ENCODE measurements around the gene PPP1CA.
A peak's percentile ranks its signal among the peaks of the same experiment; 100 is the strongest.
"Not testable (repeated sequence)": the region's sequence is repeated elsewhere in the genome, so short reads cannot be mapped to it uniquely, and the experiment has no call there.

PPP1CA gene

DNA sequence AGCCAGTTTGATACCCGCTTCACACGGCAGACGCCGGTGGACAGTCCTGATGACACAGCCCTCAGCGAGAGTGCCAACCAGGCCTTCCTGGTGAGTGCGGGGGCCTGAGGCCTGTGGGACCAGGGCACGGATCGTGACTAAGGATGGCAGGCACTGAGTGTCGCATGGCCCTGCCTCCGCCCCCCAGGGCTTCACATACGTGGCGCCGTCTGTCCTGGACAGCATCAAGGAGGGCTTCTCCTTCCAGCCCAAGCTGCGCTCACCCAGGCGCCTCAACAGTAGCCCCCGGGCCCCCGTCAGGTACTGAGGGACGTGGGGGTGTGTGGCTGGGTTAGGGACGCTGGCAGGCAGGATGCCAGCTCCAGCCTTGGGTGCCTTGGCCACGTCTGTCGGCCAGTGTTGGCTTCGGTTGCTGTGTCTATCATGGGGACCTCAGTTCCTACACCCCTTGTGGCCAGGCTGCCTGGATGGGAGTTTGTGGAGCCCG is 32.8 kb upstream of the PPP1CA start:
- no peak for DNase-seq (ENCODE audit: low spot score)

DNA sequence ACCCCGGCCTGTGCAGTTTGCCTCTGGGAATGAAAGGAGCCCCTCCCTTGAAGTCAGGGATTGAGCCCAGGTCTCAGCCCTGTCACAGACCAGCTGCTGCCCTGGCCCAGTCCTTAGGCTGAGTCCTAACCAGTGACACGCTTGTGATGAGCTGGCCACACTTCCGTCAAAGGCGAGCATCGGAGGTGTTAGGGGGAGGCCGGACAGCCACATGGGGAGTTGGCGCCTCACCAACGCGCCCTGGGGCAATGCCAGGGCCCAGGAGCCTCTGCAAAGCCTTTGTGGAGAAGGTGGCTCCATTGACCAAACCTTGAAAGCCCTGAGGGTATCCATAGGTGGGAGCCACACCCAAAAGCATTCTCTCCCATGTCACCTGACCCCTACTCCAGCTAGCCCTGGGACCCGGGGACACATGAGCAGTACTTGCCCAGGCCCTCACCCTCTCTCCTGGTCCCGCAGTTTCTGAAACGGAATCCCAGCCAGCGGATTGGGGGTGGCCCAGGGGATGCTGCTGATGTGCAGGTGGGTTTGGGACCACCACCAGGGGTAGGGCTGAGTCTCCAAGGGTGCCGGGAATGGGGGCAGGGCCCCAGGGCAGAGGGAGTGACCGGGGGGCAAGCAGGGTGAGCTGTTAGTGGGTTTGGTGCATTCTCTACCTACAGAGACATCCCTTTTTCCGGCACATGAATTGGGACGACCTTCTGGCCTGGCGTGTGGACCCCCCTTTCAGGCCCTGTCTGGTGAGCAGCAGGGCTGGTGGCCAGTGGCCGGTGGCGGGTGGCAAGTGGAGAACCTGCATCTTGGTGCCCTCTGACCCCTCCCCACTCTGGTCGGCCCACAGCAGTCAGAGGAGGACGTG is 32.1 kb upstream of the PPP1CA start:
- no peak for DNase-seq (ENCODE audit: low spot score)

DNA sequence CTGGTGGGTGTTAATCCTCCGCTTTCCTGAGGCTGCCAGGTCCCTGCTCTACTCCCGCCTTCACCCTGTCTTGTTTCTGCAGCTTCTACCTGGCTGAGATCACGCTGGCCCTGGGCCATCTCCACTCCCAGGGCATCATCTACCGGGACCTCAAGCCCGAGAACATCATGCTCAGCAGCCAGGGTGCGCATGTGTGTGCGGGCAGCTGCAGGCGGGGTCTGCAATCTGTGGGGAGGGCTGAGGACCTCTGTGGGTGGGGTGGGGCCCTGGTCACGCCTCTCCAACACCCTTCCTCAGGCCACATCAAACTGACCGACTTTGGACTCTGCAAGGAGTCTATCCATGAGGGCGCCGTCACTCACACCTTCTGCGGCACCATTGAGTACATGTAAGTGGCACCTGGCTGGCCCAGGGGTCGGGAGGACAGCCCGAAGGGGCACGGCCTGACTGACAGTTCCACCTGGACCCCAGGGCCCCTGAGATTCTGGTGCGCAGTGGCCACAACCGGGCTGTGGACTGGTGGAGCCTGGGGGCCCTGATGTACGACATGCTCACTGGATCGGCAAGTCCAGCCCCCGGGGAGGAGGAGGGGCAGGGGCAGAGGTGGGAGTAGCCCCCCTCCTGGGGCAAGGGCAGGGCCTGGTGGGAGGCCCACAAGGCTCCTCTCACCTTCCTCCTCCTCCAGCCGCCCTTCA is 31.1 kb upstream of the PPP1CA start:
- no peak for DNase-seq (ENCODE audit: low spot score)

DNA sequence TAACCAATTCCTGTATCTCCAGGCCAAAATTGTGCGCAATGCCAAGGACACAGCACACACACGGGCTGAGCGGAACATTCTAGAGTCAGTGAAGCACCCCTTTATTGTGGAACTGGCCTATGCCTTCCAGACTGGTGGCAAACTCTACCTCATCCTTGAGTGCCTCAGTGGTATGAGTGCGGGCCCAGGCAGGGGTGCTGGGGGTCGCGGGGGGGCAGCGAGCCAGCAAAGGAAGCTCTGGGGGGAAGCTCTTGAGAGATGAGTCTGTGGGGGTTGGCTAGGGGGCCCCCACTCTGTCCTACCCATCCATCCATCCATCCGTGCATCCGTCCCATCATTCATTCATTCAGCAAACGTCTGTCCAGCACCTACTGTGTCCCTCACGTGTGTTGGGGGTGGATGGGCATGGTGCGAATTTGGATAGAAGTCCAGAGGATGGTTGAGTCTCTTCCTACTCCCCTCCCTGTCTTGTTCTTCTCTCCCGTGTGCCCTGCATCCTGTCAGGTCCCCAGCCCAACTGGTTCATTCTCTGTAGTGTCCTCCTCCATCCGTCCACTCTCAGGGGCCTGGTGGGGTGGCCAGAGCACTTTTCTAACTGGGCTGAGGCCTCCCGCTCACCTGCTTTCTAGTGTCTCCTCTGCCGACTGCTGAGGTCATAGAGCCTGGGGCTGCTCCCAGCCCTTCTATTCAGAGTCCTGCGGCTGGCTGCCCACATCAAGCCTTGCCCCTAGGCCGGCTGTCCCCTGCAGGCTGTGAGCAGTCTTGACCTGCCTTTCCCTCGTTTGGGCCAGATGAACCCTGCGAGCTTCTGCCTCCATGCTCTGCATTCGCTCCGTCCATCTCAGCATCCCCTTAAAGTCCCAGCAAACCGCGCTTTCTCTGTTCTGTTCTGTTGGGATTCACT is 29.9 kb upstream of the PPP1CA start:
- no peak for DNase-seq (ENCODE audit: low spot score)

DNA sequence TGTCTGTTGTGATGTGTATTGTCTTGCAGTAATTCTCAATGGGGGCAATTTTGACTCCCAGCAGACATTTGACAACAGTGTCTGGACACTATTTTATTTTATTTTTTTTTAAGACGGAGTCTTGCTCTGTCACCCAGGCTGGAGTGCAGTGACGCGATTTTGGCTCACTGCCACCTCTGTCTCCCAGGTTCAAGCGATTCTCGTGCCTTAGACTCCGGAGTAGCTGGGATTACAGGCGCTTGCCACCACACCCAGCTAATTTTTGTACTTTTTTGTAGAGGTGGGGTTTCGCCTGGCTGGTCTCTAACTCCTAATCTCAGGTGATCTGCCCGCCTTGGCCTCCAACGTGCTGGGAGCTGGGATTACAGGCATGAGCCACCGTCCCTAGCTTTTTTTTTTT is 28.1 kb upstream of the PPP1CA start:
- DNase-seq (ENCODE audit: low spot score): no peak

DNA sequence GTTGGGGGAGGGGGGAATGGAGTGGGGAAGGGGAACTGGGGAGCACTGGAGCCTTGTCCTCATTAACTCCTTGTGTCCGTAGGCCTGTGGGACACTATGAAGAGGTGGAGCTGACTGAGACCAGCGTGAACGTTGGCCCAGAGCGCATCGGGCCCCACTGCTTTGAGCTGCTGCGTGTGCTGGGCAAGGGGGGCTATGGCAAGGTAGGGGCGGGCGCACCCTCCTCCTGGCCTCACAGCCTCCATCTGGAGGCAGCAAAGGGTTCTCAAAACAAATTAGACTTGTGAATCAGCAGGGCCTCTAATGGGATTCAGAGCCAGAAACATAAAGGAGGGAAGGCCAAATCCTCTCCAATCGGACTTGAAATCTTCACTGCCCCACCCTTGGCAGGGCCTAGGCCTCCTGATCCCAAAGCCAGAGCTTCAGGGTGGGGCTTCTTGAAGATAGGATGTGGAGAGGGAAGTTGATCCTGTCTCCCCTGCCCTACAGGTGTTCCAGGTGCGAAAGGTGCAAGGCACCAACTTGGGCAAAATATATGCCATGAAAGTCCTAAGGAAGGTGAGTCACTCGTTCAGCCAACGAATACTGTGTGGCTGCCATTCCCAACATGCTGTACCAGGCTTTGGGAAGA is 27.5 kb upstream of the PPP1CA start:
- DNase-seq (ENCODE audit: low spot score): no peak

DNA sequence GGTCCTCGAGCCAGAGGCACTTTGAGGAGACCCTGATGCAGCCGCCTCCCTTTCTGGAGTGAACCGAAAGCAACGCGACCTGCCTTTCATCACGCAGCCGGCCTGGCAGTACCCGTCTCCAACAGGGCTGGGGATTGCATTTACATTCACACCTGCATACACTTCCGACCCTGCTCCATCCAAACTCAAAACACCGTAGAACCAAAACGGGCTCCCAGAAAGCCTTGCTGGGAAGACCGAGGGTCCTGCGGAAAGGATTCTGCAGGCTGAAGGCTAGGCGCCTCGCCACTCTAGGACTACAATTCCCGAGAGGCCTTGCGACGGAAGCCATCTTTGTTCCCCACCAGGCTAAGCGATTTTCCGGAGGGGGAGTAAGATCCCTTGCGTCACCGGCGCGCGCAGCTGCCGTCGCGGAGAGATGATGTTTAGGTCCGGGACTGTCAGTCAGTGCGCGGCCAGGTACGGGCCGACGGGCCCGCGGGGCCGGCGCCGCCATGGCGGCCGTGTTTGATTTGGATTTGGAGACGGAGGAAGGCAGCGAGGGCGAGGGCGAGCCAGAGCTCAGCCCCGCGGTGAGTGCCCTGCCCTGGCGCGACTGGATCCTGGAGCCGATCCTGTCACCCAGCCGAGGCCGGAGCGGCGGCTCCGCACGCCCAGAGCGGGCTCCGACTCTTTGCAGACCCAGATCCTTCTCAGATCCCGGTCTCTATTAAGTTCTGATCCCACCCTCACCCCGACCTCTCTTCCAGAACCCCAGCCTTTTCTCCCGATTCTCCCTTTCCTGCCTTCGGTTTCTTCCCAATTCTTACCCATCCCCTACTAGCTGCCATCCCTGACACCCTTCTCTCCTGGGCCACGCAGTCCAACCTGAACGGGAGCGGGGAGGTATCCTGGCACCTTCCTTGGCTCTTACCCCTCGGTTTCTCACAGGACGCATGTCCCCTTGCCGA is 26.7 kb upstream of the PPP1CA start, which contains the start of gene RPS6KB2:
RPS6KB2 (plus strand) TSS at position 443 of the 950 bp plus-strand sequence; CDS start at position 495, 52 bp downstream.
- DNase-seq (ENCODE audit: low spot score): peak; percentile 97

DNA sequence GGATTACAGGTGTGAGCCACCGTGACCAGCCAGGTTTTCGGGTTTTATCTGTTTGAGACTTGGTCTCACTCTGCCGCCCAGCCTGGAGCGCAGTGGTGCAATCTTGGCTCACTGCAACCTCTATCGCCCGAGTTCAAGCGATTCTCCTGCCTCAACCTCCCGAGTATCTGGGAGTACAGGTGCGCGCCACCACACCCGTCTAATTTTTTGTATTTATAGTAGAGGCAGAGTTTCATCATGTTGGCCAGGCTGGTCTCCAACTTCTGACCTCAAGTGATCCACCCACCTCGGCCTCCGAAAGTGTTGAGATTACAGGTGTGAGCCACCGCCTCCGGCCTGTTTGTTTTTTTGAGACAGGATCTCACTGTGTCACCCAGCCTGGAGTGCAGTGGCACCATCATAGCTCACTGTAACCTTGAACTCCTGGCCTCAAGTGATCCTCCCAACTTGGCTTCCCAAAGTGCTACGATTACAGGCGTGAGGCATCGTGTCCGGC is 25.8 kb upstream of the PPP1CA start:
- DNase-seq (ENCODE audit: low spot score): not testable (repeated sequence)

DNA sequence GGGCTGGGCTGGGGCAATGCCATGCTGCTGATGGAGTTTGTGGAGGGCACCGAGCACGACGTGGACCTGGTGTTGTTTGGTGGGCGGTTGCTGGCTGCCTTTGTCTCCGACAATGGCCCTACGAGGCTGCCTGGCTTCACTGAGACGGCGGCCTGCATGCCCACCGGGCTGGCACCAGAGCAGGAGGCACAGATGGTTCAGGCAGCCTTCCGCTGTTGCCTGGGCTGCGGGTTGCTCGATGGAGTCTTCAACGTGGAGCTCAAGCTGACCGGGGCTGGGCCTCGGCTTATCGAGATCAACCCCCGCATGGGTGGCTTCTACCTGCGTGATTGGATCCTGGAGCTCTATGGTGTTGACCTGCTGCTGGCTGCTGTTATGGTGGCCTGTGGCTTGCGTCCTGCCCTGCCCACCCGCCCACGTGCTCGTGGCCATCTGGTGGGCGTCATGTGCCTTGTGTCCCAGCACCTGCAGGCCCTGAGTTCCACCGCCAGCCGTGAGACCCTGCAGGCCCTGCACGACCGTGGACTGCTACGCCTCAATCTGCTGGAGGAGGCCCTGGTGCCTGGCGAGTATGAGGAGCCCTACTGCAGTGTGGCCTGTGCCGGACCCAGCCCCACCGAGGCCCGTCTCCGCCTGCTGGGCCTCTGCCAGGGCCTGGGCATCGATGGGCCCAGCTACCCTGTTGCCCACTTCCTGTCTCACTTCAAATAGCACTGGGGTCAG is 22.4 kb upstream of the PPP1CA start:
- DNase-seq (ENCODE audit: low spot score): no peak

DNA sequence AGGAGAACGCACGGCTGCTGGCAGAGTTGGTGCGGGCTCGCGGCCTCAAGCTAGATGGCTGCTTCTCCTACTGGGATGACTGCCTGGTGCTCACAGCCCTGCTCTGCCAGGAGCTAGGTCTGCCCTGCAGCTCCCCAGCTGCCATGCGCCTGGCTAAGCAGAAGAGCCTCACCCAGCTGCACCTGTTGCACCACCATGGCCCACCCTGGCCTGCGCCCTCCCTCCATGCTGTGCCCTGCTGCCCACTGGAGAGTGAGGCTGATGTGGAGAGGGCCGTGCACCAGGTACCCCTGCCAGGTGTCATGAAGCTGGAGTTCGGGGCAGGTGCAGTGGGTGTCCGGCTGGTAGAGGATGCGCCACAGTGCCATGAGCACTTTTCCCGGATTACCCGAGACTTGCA is 21.8 kb upstream of the PPP1CA start:
- DNase-seq (ENCODE audit: low spot score): no peak

DNA sequence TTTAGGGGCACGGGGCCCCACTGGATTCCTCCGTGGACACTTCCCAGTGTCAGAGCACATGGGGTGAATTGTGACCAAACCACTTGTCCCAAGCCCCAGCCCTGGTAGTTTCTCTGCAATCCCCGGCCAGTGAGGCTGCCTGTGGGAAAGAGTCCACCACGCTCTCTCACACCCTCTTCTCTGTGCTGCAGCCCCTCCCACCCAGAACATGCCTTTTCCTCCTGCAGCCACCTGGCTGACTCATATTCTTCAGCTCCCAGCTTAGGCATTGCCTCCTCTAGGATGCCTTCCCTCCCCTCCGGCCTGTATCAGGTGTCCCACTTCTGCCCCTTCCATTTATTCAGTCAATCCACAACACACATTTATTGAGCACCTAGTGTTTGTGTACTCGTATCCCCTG is 21.2 kb upstream of the PPP1CA start:
- no peak for DNase-seq (ENCODE audit: low spot score)

DNA sequence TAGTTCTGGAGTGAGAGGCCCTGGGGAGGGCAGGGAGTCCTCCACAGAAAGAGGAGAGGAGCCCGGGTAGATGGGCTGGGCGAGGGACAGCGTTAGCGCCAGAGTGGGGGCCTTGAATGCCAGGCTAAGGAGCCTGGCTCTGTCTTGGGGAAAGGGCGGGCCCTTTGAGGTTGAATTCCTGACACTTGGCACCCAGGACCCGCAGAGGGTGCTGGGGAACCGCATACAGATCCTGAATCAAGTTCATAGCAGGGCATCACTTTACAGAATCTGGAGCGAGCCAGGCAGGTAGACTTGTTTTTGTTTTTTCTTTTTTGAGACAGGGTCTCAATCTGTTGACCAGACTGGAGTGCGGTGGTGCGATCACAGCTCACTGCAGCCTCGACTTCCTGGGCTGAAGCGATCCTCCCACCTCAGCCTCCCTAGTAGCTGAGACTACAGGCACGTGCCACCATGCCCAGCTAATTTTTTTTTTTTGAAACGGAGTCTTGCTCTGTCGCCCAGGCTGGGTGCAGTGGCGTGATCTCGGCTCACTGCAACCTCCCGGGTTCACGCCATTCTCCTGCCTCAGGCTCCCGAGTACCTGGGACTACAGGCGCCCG is 19.9 kb upstream of the PPP1CA start:
- DNase-seq (ENCODE audit: low spot score): no peak

DNA sequence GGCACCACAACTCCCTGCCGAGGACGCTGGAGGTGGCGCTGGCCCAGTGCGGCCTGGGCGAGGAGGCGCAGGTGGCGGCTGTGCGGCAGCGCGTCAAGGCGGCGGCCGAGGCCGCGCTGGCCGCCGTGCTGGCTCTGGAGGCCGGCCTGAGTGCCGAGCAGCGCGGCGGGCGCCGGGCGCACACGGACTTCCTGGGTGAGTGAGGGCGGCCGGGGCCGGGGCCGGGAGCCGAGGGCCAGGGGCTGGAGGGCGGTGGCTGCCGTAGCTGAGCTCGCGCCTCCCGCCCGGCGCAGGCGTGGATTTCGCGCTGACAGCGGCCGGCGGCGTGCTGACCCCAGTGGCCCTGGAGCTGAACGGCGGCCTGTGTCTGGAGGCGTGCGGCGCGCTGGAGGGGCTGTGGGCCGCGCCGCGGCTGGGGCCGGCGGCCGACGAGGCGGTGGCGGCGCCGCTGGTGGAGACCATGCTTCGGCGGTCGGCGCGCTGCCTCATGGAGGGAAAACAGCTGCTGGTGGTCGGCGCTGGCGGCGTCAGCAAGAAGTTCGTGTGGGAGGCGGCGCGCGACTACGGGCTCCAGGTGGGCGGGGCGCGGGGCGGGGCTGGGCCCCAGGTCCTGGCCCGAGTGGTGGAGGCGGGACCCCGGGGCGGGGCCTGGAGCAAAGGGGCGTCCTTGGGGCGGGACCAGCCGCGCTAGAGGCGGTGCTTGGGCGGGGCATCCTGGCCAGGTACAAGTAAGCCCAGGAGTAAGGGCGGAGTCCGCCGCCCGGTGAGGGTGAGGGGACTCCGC is 19.2 kb upstream of the PPP1CA start:
- peak; percentile 84 for DNase-seq (ENCODE audit: low spot score)

DNA sequence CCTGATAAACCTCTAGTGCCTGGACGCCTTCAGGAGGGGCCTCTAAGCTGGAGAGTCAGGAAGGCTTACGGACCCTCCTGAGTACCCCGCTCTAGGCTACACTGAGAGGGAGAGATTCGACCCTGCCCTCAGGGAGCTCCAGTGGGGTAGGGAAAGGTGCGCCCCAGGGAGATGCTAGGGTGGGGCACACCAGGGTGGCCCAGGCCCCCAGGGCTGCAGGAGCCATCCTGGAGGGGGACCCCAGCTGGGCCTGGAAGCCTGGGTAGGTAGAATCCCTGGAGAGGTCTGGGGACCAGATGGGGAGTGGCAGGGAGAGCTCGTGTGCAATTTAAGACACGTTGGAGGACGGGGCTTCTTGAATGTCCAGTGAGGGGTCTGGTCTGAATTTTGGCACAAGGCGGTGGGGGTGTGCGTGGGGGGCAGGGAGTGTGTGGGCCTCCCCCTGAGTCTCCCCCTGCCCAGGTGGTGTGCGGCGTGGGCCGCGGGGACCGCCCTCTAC is 18.5 kb upstream of the PPP1CA start:
- no peak for DNase-seq (ENCODE audit: low spot score)

DNA sequence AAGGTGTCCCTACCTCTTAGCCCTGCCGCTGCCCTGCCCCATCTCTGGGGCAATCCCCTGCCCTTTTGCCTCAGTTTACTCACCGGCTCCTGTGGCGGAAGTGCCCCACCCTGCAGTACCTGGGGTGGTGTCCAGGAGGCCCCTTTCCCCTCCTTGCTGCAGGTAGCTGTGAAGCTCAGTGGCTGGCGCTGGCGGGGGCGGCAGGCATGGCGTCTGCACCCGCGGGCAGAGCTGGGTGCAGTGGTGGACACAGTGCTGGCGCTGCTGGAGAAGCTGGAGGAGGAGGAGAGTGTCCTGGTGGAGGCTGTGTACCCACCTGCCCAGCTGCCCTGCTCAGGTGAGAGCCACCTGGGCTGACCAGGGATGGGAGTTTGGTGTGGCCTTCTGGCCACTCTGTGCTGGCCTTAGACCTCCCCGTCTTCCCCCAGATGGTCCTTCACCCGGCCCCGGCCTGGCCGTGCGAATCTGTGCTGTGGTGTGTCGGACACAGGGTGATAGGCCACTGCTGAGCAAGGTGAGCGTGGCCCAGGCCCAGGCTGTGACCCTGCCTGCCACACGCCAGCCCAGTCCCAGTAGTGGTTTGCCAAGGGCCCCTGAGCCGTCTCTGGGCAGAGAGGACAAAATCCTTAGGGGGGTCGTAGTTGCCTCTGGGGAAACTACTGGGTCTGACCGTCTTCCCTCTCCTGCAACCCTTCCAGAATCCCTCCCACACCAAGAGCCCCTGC is 17.8 kb upstream of the PPP1CA start:
- DNase-seq (ENCODE audit: low spot score): no peak

DNA sequence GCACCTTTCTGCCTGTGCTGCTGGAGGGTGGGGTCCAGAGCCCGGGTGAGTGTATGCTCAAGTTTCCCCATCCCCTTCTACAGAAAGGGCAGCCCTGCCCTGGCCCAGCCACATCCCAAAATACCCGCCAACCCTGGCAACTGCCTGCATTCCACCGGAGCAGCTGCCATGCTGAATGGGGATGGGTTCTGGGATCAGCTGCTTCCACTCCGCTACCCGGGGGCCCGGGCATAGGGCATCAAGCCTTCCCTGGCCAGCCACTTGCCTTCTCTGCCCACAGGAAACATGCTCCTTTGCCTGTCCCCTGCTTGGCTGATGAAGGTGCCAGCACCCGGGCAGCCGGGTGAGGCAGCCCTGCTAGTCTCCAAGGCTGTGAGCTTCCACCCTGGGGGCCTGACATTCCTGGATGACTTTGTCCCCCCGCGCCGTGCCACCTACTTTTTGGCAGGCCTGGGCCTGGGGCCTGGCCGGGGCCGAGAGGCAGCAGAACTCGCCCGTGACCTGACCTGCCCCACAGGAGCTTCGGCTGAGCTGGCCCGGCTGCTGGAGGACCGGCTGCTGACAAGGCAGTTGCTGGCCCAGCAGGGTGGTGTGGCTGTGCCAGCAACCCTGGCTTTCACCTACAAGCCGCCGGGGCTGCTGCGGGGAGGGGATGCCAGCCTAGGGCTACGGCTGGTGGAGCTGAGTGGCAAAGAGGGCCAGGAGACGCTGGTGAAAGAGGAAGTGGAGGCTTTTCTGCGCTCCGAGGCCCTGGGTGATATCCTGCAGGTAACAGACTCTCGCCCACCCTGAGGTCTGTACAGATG is 17.0 kb upstream of the PPP1CA start:
- no peak for DNase-seq (ENCODE audit: low spot score)

DNA sequence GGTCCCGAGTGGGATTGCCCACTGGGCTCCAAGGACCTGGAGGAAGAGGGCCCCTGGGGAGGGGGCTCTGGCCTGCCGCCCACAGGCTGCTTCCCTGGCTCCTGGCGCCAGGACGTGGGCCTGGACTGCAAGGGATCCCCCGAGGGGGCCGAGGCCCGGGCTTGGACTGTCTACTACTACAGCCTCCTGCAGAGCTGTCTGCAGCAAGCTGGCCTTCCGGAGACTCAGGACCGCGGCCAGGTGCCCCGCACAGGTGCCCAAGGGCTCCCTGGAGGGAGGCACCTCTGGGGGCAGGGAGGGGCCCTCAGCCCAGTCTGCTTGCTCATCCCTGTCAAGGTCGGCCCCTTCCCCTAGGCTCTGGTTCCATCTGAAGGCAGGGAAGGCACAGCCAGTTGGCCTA is 15.8 kb upstream of the PPP1CA start:
- DNase-seq (ENCODE audit: low spot score): no peak
